ENCODE results near the gene CCIN. TPM values are rescaled to one million over a fixed set of nuclear protein-coding genes. Genes with fewer than 3 reads are reported as not detected.

The CCIN gene
- total RNA-seq, 1 experiment from 2014 or later = 0.20 TPM

GRCh38 chr9:36152741-36153438 is 16.3 kb upstream of the CCIN start (continued):
- TF ChIP-seq IRF1 (CRISPR knock-in tag; IDR thresholded peaks at IDR 0.05) = no peak
- no peak for TF ChIP-seq IRF2 (CRISPR knock-in tag; IDR thresholded peaks at IDR 0.05; ENCODE audit: borderline replicate concordance, low read depth)
- TF ChIP-seq ARID4B (CRISPR knock-in tag; IDR thresholded peaks at IDR 0.05; ENCODE audit: borderline replicate concordance) = no peak
- no peak for TF ChIP-seq PREB (CRISPR knock-in tag; IDR thresholded peaks at IDR 0.05; ENCODE audit: borderline replicate concordance)
- TF ChIP-seq AFF4 (CRISPR knock-in tag; IDR thresholded peaks at IDR 0.05; ENCODE audit: borderline replicate concordance) = no peak
- TF ChIP-seq ZNF425 (CRISPR knock-in tag; conservative IDR thresholded peaks at IDR 0.05) = no peak
- no peak for TF ChIP-seq CREB1 (CRISPR knock-in tag; IDR thresholded peaks at IDR 0.05)
- no peak for TF ChIP-seq ZNF281 (CRISPR knock-in tag; IDR thresholded peaks at IDR 0.05)
- no peak for TF ChIP-seq NFE2L1 (CRISPR knock-in tag; IDR thresholded peaks at IDR 0.05)
- no peak for TF ChIP-seq ZNF317 (CRISPR knock-in tag; IDR thresholded peaks at IDR 0.05; ENCODE audit: borderline replicate concordance, low read depth)
- TF ChIP-seq E2F4 (CRISPR knock-in tag; IDR thresholded peaks at IDR 0.05; ENCODE audit: borderline replicate concordance, low read depth) = no peak
- no peak for TF ChIP-seq PRRX2 (CRISPR knock-in tag; IDR thresholded peaks at IDR 0.05)
- TF ChIP-seq PRDM15 (CRISPR knock-in tag; IDR thresholded peaks at IDR 0.05) = no peak
- no peak for TF ChIP-seq ETV6 (CRISPR knock-in tag; IDR thresholded peaks at IDR 0.05)
- TF ChIP-seq NFATC4 (CRISPR knock-in tag; IDR thresholded peaks at IDR 0.05) = no peak
